A549 treated with AZD9567 at 1 μM for 4 hours (cell line): ENCODE results near the gene BIRC2. TPM values are rescaled to one million over a fixed set of nuclear protein-coding genes. Genes with fewer than 3 reads are reported as not detected.

Source experiments
- total RNA-seq: library from RNA; stranded (reverse); fragments of 200-300 nt; extraction: Qiagen RNA extraction; gene quantifications from 5 replicates; pipeline ENCODE4 v1.2.3, GENCODE V29; 2022; ENCODE audit not compliant: insufficient read depth

BIRC2 gene
- 28.0 to 59.6 TPM (median 30.5 TPM) in 5 replicates for total RNA-seq

DNA sequence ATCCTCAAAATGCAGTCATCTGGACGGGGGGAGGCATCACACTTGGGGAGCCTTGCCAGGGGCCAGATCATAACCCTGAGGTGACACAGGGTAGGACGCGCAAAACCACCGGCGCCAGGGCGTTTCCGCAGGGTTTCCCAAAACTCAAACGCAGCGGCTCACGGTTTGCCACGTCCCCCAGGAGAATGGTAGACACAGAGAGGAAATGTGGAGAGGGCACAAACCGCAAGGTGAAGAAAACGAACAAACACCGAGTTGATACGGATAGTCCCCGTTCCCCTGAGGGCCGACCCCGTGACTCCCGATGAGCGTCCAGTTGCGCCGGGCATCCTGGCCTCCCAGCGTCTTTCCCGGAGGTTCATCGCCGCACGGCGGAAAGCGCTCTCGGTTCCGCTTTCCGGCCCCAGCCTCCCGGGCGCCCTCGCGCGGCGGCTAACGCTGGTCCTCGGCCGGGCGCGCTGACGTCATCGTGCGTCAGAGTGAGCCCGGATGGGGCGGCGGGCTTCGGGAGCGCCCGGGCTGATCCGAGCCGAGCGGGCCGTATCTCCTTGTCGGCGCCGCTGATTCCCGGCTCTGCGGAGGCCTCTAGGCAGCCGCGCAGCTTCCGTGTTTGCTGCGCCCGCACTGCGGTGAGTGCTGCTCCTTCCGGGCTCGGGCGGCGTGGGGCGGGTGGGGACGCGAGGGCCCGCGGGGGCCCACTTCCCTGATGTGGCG is at the start of gene BIRC2:
TSS of gene BIRC2 (plus strand) at position 467 of the 714 bp plus-strand sequence. CDS start 2,641 bp downstream, outside the sequence.

GRCh38 chr11:102317099-102317767 is 29.8 kb upstream of the BIRC2 start, which contains the start of gene BIRC3:
TSS of gene BIRC3 (plus strand) at chr11:102317484. CDS start at chr11:102324510, 7,026 bp downstream.

Other genes starting within 250 kb of the BIRC2 start
- gene YAP1, start 236.8 kb upstream of the BIRC2 start, total RNA-seq: 51.7 to 67.0 TPM (median 62.7 TPM) in 5 replicates
- gene BIRC3, start 29.7 kb upstream of the BIRC2 start, total RNA-seq: 37.2 to 44.4 TPM (median 41.1 TPM) in 5 replicates
- gene TMEM123, start 105.6 kb downstream of the BIRC2 start, total RNA-seq: 137 to 255 TPM (median 169 TPM) in 5 replicates
- gene MMP7, start 183.5 kb downstream of the BIRC2 start, total RNA-seq: 20.9 to 31.8 TPM (median 25.1 TPM) in 5 replicates